PC-9 (cell line): ENCODE data around the gene CMSS1. TPM values are rescaled to one million over a fixed set of nuclear protein-coding genes. Genes with fewer than 3 reads are reported as not detected.

Source experiments
- BruUV-seq: library from RNA; stranded (reverse); fragments of 400-500 nt; replicated peaks from 2 replicates; lab custom pipeline; 2021; lab: Mats Ljungman, UMichigan
- CTCF ChIA-PET: fragments of 300-600 bp; sonication (Branson Sonifier 250); formaldehyde crosslinking; loops from one replicate; lab custom pipeline; 2022; ENCODE audit warnings: antibody characterized with exemption; lab: Charles Lee
- POLR2A ChIA-PET: fragments of 300-600 bp; sonication (Branson Sonifier 250); formaldehyde crosslinking; loops from one replicate; lab custom pipeline; 2022; ENCODE audit warnings: antibody characterized with exemption; ENCODE audit not compliant: unreplicated experiment; lab: Charles Lee
- DNase-seq, 2 experiments: peaks; one replicate each; pipeline versions ENCODE4 v3.0.0 to v3.0.0-alpha.2; 2015 to 2022; ENCODE audit warnings: mixed read lengths in 1 of 2
- H2AFZ ChIP-seq: fragments of 200-600 bp; sonication (generic); 2 replicates; pipeline ENCODE4 v1.8.1; 2017; ENCODE audit warnings: antibody characterized with exemption
- H3F3A ChIP-seq: fragments of 200-600 bp; sonication (generic); 2 replicates; pipeline ENCODE4 v1.8.1; 2017; ENCODE audit warnings: antibody characterized with exemption, mild to moderate bottlenecking, low read depth; ENCODE audit not compliant: insufficient read depth
- H3K27ac ChIP-seq: fragments of 200-600 bp; sonication (generic); 2 replicates; pipeline ENCODE4 v1.6.1; 2016; ENCODE audit warnings: mixed run types
- H3K27me3 ChIP-seq: fragments of 200-600 bp; sonication (generic); 2 replicates; pipeline ENCODE4 v1.6.1; 2016; ENCODE audit warnings: low read depth, mixed run types; ENCODE audit not compliant: insufficient read depth
- H3K36me3 ChIP-seq: fragments of 200-600 bp; sonication (generic); 2 replicates; pipeline ENCODE4 v1.6.1; 2016; ENCODE audit warnings: low read depth, mixed run types
- H3K4me1 ChIP-seq: fragments of 200-600 bp; sonication (generic); replicated peaks from 2 replicates; pipeline ENCODE4 v1.6.1; 2016; ENCODE audit warnings: mixed run types; ENCODE audit not compliant: insufficient read depth
- H3K4me2 ChIP-seq: fragments of 200-600 bp; sonication (generic); 2 replicates; pipeline ENCODE4 v1.6.1; 2017; ENCODE audit warnings: mixed run types
- H3K4me3 ChIP-seq: fragments of 200-600 bp; sonication (generic); 2 replicates; pipeline ENCODE4 v1.6.1; 2016; ENCODE audit warnings: mixed run types
- H3K79me2 ChIP-seq: fragments of 200-600 bp; sonication (generic); 2 replicates; pipeline ENCODE4 v1.6.1; 2017; ENCODE audit warnings: low read depth, mixed run types
- H3K9me2 ChIP-seq: fragments of 200-600 bp; sonication (generic); 2 replicates; pipeline ENCODE4 v1.8.1; 2017; ENCODE audit warnings: mild to moderate bottlenecking; ENCODE audit not compliant: insufficient read depth
- H3K9me3 ChIP-seq: fragments of 200-600 bp; sonication (generic); 2 replicates; pipeline ENCODE4 v1.8.1; 2016; ENCODE audit warnings: low read depth; ENCODE audit not compliant: insufficient read depth
- H4K20me1 ChIP-seq: fragments of 200-600 bp; sonication (generic); 2 replicates; pipeline ENCODE4 v1.8.1; 2017; ENCODE audit not compliant: insufficient read depth
- EZH2 ChIP-seq: fragments of 200-600 bp; sonication (generic); IDR thresholded peaks from 2 replicates; pipeline ENCODE4 v1.8.0; 2017; ENCODE audit warnings: antibody characterized with exemption, low read depth
- intact Hi-C: fragments of 100-400 bp; cut with micrococcal nuclease; formaldehyde crosslinking; loops from one replicate; pipeline ENCODE4 v1.10.0; 2022; ENCODE audit not compliant: unreplicated experiment
- total RNA-seq: library from RNA; stranded (reverse); gene quantifications from 2 replicates; pipeline ENCODE4 v1.2.3, GENCODE V29; 2021
- TF ChIP-seq, protein P1 (sequence below): fragments of 200-600 bp; sonication (generic); conservative IDR thresholded peaks from 2 replicates; pipeline ENCODE4 v1.6.1; 2017; ENCODE audit warnings: mixed run types, antibody characterized with exemption, mild to moderate bottlenecking, moderate library complexity

The CMSS1 gene
- total RNA-seq, 1 experiment from 2014 or later = 98.9 TPM

DNA sequence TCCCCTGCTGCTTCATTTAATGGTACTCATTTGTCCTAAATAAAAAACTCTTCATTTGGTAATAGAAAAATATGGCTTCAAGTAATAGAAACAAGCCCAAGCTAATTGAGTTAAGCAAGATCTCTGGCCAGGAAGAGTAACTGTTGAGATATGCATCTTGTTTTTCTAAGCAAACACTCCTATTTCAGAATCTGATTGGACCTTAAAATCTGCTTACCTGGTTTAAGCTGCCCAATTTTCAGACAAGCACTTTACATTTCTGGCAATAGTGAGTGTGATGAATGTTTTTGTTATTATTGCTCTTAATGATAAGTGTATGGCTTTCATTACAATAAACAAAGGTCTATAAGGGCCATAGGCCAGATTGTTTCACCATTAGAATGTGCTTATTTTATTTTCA, 86.2 kb downstream of the CMSS1 start:
- H3K9me3 ChIP-seq = no peaks in the 10 kb centered on the region
- peaks cover 72% of the 10 kb centered on the region for H3K79me2 ChIP-seq
- no peaks in the 10 kb centered on the region for H3K27me3 ChIP-seq
- TF ChIP-seq, protein P1, sequence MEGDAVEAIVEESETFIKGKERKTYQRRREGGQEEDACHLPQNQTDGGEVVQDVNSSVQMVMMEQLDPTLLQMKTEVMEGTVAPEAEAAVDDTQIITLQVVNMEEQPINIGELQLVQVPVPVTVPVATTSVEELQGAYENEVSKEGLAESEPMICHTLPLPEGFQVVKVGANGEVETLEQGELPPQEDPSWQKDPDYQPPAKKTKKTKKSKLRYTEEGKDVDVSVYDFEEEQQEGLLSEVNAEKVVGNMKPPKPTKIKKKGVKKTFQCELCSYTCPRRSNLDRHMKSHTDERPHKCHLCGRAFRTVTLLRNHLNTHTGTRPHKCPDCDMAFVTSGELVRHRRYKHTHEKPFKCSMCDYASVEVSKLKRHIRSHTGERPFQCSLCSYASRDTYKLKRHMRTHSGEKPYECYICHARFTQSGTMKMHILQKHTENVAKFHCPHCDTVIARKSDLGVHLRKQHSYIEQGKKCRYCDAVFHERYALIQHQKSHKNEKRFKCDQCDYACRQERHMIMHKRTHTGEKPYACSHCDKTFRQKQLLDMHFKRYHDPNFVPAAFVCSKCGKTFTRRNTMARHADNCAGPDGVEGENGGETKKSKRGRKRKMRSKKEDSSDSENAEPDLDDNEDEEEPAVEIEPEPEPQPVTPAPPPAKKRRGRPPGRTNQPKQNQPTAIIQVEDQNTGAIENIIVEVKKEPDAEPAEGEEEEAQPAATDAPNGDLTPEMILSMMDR = no peak
- DNase-seq = peak in 1 of 2 experiments; percentile 68
- CTCF ChIA-PET = no interaction called here
- peak overlapping the region; percentile 37 for H3K4me2 ChIP-seq
- BruUV-seq = no TSS peak
- intact Hi-C loops = loop anchor here (2.0 to 5.0 kb wide), 2 partner anchors 29 to 193 kb away; no protein-coding TSS in a partner anchor
- no peak overlapping the region for H2AFZ ChIP-seq
- peak overlapping the region; percentile 17 for H3K27ac ChIP-seq
- peaks cover 68% of the 10 kb centered on the region for H3K4me1 ChIP-seq
- H4K20me1 ChIP-seq = no peaks in the 10 kb centered on the region
- H3F3A ChIP-seq = peaks cover 53% of the 10 kb centered on the region
- H3K9me2 ChIP-seq = no peaks in the 10 kb centered on the region
- H3K36me3 ChIP-seq = no peaks in the 10 kb centered on the region
- POLR2A ChIA-PET = interaction anchor here (0.7 kb wide), 1 partner anchor 357 kb away, joined by 5 read pairs; the partner anchor contains the start of gene TBC1D23
- no peak overlapping the region; the same call in 1 of the 2 replicates for H3K4me3 ChIP-seq

GRCh38 chr3:99907959-99908544, 90.4 kb downstream of the CMSS1 start:
- peak overlapping the region; percentile 69 for H3K4me2 ChIP-seq
- POLR2A ChIA-PET = interaction anchor here (0.7 kb wide), 1 partner anchor 77 kb away, joined by 3 read pairs; no protein-coding TSS in a partner anchor
- peaks cover 54% of the 10 kb centered on the region for H3F3A ChIP-seq
- peaks cover 73% of the 10 kb centered on the region for H3K79me2 ChIP-seq
- CTCF ChIA-PET = no interaction called here
- no peak for DNase-seq
- TF ChIP-seq, protein P1 = no peak
- no peak for TF ChIP-seq EZH2
- peak overlapping the region; percentile 91 for H3K27ac ChIP-seq
- no peak overlapping the region for H2AFZ ChIP-seq
- no peaks in the 10 kb centered on the region for H3K27me3 ChIP-seq
- no peaks in the 10 kb centered on the region for H3K36me3 ChIP-seq
- no peaks in the 10 kb centered on the region for H3K9me2 ChIP-seq
- no peak overlapping the region for H3K4me3 ChIP-seq
- H3K4me1 ChIP-seq = peaks cover 69% of the 10 kb centered on the region
- H4K20me1 ChIP-seq = no peaks in the 10 kb centered on the region
- no TSS peak for BruUV-seq
- intact Hi-C loops = no loop called here
- H3K9me3 ChIP-seq = no peaks in the 10 kb centered on the region

DNA sequence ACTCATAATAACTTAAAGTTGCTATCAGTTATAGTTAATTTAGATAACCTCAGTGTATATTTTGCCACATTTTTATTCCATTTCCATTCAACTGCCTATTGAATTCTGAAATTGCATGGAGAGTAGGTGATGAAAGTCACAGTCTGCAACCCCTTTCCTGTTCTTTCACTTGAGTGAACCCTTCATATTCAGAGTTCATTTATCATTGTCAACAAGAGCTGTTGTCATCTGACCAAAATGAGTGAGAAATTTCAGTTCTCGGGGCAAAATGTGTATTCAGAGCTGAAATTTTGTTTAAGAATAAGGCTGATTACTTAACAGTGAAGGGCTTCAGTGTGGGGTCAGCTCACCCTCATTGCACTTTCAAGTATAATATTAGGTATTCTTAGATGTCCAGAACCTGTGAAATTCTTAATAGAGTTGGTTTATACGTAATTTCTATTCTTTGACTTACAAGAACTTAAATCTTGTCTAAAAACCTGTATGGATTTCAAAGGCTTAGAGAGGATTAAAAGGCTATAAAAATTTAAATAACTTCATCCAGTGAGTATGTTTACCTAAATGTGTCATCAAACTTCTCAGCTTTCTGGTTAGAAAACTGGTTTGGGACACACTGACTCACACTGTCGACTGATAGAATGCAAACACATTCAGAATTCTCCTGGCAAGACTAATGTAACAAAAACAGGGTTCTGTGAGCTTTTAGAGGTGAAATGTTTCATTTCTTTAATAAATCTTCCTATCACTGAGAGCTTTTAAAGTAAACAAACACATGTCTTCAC, 92.2 kb downstream of the CMSS1 start:
- H3K9me2 ChIP-seq = no peaks in the 10 kb centered on the region
- H3K27ac ChIP-seq = peak overlapping the region; percentile 91
- TF ChIP-seq, protein P1 = no peak
- no peak for TF ChIP-seq EZH2
- no peaks in the 10 kb centered on the region for H3K27me3 ChIP-seq
- peak; percentile 46 to 100 for DNase-seq
- ChIA-PET CTCF (interaction anchor here (0.7 to 1.1 kb wide), 3 partner anchors 147 to 344 kb away, joined by 3 read pairs; no protein-coding TSS in a partner anchor), POLR2A (interaction anchor here (0.5 to 1.4 kb wide), 6 partner anchors 9 to 360 kb away, joined by 3 to 21 read pairs (median 4); no protein-coding TSS in a partner anchor)
- H3K4me3 ChIP-seq = peak overlapping the region; percentile 26; the same call in 1 of the 2 replicates
- H3K9me3 ChIP-seq = no peaks in the 10 kb centered on the region
- H3K4me1 ChIP-seq = peaks cover 52% of the 10 kb centered on the region
- H3F3A ChIP-seq = peaks cover 44% of the 10 kb centered on the region
- H3K36me3 ChIP-seq = no peaks in the 10 kb centered on the region
- peak overlapping the region; percentile 69 for H3K4me2 ChIP-seq
- BruUV-seq = no TSS peak
- H3K79me2 ChIP-seq = peaks cover 68% of the 10 kb centered on the region
- no peak overlapping the region for H2AFZ ChIP-seq
- H4K20me1 ChIP-seq = no peaks in the 10 kb centered on the region
- intact Hi-C loops = loop anchor here (1.0 to 2.0 kb wide), 4 partner anchors 9 to 67 kb away; no protein-coding TSS in a partner anchor
